ENCODE data around the gene MCC.

DNA sequence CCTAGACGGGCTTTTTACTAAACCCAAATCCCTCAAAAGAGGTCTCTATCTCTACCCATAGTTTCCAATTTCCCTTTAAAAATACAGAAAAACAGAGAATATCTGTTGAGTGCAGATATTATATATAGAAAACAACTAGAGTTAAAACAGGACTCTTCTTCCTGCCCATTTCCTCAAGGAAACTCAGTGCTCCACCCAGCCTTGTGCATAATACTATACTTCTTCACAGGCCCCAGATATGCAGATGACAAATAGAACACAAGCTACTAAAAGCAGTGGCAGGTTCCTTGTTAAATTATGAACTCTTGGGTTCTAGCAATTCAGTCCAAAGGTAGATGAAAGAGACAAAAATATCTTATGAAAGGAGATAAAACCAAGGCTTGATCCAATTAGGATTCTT is 253.7 kb downstream of the MCC start:
- TF ChIP-seq, protein P1, sequence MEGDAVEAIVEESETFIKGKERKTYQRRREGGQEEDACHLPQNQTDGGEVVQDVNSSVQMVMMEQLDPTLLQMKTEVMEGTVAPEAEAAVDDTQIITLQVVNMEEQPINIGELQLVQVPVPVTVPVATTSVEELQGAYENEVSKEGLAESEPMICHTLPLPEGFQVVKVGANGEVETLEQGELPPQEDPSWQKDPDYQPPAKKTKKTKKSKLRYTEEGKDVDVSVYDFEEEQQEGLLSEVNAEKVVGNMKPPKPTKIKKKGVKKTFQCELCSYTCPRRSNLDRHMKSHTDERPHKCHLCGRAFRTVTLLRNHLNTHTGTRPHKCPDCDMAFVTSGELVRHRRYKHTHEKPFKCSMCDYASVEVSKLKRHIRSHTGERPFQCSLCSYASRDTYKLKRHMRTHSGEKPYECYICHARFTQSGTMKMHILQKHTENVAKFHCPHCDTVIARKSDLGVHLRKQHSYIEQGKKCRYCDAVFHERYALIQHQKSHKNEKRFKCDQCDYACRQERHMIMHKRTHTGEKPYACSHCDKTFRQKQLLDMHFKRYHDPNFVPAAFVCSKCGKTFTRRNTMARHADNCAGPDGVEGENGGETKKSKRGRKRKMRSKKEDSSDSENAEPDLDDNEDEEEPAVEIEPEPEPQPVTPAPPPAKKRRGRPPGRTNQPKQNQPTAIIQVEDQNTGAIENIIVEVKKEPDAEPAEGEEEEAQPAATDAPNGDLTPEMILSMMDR (optimal IDR thresholded peaks at IDR 0.05 in 1 of 3, IDR thresholded peaks at IDR 0.05 in 1 of 3, conservative IDR thresholded peaks at IDR 0.05 in 1 of 3; ENCODE audit: extremely low read depth in 1 of 3, insufficient read depth in 2 of 3, low read length in 3 of 3): no peak
- TF ChIP-seq EZH2 (IDR thresholded peaks at IDR 0.05; ENCODE audit: low read length): no peak
